Measurements from ENCODE around the gene FBXO33.

FBXO33 gene, protein sequence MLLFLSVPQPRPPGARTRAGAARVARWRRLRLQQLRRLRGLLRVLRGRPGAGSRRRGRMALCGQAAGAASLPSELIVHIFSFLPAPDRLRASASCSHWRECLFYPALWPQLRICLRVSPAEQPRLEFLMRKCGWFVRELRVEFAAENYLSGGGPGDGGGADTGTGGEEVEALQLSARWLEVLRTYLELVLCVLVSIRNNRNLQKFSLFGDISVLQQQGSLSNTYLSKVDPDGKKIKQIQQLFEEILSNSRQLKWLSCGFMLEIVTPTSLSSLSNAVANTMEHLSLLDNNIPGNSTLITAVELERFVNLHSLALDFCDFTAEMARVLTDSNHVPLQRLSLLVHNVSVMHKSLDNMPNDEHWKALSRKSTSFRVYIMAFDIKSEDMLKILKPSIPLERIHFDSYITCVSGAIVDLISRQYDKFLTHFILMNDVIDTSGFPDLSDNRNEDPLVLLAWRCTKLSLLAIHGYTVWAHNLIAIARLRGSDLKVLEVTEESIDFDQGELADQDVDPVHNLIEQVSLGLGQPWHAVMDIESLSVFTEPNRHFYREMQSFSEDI

DNA sequence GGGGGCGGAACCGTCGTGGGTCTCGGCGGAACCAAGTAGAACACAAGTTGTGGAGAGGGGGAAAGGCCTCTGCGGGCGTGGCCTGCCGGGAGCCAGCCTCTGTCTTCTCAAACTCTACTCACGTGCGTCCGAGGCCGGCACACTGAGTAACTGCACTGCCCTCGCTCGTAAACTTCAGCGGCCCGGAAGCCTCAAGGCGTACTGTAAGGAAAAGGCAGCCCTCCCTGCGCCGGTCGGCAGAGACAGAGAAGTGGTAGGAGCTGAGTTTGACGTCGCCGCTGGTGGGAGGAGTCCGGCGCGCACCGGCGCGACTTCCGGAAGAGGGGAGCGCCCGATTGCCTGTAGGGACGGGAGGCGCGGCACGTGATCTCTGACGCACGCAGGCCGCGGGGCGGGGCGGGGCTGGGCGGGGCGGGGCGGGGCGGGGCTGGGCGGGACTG is at the start of gene FBXO33:
Gene FBXO33 (minus strand): TSS at position 255 of the 440 bp plus-strand sequence. CDS start 271 bp downstream, outside the sequence.
- peak; percentile 95 for DNase-seq

DNA sequence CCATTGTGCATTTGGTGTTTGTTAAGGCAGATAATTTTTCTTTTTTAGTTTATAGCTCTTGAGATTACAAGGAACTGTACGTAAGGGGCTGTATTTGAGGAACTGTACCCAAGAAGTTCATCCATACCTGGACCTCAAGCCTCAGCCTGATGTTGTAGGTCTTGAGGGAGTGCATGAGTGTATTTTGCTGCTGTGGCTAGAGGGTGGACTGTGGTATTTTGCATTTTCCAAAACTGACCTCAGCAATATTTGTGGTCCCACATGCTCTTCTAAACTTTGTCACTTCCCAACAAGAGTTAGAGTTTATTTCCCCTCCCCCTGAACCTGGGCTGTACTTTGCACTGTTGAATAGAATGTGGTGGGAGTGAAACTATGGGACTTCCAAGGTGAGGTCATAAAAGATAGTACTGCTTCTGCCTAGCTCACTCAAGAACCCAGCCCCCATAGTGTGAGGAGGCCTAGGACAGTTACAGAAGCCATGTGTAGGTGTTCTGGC is 42.2 kb upstream of the FBXO33 start:
- no peak for DNase-seq

DNA sequence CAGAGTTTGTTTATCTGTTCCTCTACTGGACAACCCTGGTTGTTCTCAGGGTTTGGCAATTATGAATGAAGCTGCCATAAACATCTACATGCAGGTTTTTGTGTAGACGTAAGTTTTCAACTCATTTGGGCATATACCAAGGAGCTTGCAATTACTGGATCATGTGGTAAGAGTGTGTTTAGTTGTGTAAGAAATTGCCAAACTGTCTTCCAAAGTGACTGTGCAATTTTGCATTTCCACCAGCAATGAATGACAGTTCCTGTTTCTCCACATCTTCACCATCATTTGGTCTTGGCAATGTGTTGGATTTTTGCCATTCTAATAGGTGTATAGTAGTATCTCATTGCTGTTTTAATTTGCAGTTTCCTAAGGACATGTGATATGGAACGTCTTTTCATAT is 39.8 kb upstream of the FBXO33 start:
- no peak for DNase-seq

DNA sequence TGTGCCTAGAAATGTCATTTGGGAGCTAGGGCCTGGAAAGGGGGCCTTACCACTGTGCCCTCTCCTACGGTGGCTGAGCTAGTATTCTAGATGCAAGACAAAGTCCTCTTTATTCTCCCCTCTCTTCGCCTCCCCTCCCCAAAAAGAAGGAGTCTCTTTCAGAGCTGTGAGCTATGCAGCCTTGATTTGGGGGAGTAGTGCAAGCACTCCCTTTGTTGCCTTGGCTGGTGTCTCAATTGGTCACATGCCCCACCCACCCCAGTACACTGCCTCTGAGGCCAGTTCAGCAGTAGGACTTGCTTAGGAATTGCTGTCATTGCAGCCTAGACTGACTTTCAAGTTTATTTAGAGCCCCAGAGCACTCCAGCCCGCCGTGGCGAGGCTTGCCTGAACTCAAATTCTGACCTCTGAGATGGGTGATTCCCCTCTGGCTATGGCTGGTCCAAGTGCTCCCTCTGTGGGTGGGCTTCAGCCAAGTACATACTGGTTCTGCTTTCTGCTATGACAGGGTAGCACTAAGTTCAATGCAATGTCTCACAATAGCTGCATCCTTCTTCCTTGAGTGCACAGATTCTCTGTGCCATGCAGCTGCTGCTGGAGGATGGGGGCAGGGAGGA is 37.0 kb upstream of the FBXO33 start:
- DNase-seq: no peak

DNA sequence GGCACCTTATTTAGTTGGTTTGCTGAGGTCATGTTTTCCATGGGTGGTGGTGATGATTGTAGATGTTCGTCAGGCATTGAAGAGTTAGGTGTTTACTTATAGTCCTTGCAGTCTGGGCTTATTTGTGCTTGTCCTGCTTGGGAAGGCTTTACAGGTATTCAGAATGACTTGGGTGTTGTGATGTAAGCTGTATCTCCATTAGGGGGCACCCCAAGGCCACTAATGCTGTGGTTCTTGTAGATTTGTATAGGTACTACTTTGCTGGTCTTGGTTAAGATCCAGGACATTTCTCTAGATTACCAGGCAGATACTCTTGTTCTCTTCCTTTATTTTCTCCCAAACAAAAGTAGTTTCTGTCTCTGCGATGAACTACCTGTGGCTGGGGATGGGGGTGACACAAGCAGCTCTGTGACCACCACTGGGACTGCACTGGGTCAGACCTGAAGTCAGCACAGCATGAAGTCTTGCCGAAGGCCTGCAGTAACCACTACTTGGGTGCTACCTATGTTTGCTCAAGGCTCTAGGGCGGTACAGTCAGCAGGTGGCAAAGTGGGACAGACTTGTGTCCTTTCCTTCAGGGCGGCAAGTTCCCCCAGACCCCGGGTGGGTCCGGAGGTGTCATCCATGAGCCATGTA is 35.8 kb upstream of the FBXO33 start:
- DNase-seq: peak; percentile 27

DNA sequence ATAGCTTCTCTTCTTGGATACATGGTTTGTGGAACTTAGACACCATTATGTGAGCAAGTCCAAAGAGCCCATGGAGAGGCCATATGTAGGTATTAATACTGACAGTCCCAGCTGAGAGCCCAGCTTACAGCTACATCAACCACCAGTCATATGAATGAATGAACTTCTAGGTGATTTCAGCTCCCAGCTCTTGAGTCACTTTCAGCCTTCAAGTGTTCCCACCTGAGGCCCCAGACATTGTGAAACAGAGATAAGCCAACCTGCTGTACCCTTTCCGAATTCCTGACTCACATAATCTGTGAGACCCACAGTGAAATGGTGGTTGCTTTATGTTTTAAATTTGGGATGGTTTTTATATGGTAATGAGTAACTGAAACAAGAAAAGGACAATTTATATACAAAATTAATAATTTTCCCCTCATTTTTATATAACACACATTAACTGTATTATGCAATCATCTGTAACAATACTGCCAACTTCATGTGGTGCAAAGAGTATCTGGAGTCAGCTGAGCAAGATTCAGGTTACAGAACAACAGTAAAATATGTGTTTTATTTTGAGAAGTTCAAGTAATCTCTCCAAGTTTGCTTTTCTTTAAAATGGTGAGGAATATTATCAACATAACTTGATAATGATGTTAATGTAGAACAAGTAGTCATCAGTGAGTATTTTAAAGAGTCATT is 27.7 kb upstream of the FBXO33 start:
- no peak for DNase-seq

DNA sequence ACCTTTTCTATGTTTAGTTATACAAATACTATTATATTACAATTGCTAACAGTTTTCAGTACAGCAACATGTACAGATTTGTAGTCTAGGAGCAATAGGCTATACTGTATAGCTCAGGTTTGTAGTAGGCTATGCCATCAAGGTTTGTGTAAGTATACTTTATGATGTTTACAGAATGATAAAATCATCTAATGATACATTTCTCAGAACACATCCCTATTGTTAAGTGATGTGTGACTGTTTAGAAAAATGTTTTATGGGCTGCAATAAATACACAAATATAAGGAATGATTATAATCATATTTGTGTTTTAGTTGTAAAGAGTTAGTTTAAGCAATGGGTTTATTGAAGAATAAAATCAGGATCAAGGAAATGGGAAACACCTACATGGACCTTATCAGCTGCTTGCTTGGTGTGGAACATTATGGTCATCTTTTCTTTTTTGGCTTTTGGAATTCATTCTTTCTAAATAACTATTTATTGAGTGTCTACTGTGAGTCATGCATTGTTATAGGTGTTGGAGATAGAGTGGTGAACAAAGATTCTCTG is 24.5 kb upstream of the FBXO33 start:
- DNase-seq: no peak

DNA sequence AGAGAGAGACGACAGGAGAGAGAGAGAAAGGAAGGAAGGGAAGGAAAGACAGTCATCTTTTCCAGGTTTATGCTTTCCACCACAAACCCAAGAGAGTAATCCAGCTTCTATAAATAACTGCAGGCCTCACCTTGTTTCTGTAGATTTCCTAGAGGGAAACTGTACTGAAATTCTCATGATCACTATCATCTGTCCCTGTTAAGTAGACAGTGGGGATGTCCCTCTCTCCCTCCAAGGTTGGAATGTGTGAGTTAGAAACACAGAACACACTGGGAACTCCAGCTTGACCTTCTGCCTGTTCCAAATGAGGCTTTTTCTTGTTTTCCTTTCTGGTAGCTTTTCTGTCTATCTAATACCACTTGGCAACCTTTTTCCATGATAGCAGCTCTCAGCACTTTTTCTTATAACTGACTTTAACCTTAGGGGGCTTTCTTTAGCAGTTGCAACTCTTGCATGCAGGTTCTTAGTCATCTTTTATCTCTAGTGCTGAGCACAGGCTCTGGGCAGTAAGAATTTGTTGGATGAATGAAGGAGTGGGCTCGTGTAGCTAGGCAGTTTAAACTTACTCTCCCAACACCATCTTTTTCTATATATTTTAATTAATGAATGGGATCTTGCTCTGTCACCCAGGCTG is 22.8 kb upstream of the FBXO33 start:
- DNase-seq: no peak

DNA sequence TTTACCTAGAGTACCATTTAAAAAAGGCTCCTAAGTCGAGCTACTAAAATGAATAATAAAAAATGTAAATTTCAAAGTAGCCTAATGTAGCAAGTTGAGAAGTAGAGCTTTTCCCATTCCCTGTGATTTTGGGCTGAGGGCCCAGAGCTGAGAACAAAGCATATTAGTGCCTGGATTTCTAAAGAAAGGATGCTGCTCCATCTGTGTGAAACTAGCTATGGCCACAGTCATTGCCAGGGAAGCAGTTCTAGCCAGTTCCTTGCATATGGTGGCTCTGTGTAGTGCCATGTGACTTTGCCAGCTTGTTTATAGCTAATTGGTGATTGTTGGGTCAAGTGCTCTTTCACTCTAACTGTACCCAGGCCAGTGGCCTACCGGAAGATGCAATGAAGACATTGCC is 20.4 kb upstream of the FBXO33 start:
- no peak for DNase-seq

DNA sequence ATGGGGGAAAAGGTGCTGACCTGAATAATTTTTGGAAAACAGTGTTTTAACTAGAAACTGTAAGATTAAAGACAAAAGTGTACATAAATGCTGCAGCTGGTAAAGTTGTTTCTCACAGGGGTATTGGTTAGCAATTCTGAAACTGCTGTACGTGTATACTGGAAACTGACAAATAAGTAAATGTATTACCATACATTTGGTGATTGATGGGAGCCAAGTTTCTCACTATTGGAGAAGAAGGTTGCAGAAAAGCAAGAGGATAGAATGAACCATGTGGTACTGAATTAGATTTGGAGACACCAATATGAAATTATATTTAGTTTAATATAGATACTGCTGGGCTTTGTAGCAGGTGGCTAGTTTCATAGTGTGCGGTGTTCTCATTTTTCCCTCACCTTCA is 19.6 kb upstream of the FBXO33 start:
- no peak for DNase-seq

DNA sequence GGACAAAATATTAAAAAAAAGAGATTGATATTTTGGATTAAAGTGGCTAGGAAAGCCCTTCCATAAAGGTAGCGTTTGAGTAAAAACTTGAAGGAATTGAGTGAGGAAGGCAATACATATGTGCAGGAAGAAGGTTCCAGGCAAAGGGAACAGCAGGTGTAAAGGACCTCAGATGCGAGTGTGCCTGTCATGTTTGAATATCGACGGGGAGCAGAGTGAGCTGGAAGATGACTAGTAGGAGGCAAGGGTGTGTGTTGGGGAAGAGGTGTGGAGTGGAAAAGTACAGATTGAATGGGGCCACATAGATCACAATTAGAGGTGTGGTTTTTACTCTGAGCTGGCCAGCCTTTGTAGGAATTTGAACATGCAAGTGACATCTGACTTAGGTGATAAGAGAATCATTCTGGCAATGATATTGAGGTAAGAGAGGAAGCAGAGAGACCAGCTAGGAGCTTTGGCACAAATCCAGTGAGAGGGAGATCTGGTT is 15.0 kb upstream of the FBXO33 start:
- no peak for DNase-seq

DNA sequence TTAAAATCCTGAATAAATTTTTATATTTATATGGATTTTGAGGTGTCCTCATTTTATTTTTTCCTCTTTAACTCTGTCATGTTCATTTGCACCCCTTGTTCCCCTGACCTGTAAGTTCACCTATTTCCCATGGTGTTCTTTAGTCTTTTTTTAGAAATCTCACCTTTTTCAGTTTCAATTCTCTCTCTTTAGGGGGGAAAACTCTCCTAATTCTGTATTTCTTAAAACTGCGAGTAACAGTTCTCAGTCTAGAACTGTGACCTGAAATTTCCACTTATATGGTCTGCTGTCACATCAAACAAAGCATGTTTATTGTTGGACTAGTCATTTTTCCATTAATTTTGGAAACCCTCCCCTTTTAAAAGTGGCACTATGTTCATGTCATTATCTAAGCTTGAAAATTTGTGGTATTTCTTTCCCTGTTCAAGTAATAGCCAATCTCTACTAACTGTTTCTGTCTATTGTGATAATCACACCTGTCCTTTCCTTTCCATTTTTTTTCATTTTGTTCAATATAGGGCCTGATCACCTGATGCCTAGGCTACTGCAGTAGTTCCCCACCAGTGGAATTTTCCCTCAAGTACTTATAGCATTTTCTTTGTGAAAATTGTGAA is 14.0 kb upstream of the FBXO33 start:
- no peak for DNase-seq

DNA sequence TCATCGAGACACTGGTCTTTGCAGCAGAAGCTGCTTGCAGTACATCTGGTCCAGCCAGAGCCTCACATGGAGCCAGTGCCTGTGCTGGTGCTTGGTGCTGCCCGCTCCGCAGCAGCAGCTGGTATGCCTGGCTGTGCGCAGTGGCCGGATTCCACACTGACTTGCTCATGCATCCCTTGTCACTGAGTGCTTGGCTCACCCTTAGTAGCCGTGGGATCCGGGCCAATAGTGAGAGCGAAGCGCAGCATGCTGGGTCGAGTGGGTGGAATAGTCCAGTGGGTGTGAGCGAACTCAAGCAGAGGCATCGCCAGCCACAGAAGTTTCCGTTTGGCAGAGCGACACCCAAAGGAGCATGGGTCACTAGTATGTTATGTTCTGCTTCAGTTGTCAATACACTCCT is 10.1 kb upstream of the FBXO33 start:
- no peak for DNase-seq

DNA sequence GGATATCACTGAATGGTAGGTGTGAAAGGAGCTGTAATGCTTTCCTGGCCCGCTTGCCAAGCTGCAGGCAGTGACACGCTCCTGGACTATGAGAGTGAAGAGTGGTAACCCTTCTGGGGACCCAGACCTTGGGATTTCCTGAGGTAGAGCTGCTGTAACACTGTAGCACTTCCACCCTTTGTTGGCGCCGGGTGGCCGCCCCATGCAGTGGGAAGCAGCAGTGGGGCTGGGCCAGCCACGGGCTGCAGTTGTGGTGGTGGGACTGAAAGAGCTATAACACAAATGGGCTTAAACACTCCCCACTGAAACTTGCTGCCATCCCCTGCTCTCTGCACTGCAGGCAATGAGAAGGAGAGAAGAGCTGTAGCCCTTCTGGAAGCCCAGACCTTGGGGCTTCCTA is 9.6 kb upstream of the FBXO33 start:
- no peak for DNase-seq

DNA sequence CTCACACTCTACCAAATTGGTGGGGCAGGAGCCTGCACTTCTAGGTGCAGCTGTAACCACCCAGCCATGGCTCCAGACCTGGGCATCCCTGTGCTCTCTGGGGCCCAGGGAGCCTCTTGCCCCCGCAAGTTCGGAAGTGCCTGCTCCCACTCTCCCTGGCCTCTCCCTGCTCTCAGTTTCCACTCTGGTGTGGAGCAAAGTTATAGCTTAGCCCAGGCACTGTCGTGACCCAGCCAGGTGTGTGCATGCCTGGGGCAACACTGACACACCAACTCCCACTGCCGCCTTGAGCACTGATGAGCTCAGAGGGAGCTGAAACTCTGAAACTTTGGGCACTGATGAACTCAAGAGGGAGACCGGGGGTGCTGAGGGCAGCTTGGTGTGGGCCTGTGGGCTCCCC is 8.7 kb upstream of the FBXO33 start:
- no peak for DNase-seq

DNA sequence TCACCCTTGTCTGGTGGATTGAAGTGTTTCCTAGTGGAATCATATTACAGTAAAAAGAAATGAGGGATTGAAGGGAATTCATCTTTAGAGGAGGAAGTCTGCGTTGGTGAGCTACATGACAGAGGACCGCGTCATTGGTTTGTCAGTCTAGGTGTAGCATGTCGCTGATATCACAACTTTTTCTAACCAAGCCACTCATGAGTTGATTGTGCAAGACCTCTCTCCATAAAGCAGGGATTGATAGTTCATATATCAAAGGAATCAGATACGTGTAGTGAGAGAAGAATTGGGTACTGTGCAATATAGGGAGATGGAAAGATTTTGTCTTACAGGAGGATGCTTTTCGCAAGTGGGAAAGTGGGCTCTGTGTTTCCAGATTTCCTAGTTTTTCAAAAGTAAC is 3.0 kb upstream of the FBXO33 start:
- DNase-seq: no peak

DNA sequence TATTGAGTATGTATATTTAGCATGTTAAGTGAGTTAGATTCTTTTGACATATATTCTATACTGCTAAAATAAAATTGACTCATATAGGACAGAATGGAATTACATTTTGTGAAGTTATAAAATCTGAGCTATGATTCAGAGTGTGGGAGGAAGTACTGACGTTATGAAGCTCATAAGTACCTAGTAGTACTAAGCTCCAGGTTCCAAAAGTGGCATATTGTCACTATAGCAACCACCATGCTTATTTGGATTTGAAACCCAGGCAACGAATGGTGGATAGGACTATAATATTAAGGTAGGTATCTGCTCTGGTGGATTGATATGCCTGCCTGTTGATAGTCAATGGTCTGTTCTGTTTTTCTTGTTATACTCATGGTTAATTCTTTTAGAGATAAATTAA is 2.2 kb upstream of the FBXO33 start:
- DNase-seq: no peak

DNA sequence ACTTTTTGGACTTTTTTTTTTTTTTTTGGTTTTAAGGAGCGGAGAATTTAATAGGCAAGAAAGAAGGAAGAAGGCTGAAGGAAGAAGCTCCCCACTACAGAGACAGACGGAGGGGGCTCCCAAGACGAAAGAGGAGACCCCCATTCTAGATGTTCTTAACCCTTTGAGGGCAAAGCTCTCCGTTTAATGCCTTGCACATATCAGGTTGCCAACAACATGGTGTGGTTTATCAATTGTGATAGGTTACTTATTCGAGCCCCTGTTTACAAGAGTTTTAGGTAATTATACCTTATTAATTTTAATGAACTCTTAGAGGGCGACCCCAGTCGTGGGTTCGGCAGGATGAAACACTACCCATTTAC is 1.2 kb upstream of the FBXO33 start:
- peak; percentile 29 for DNase-seq

DNA sequence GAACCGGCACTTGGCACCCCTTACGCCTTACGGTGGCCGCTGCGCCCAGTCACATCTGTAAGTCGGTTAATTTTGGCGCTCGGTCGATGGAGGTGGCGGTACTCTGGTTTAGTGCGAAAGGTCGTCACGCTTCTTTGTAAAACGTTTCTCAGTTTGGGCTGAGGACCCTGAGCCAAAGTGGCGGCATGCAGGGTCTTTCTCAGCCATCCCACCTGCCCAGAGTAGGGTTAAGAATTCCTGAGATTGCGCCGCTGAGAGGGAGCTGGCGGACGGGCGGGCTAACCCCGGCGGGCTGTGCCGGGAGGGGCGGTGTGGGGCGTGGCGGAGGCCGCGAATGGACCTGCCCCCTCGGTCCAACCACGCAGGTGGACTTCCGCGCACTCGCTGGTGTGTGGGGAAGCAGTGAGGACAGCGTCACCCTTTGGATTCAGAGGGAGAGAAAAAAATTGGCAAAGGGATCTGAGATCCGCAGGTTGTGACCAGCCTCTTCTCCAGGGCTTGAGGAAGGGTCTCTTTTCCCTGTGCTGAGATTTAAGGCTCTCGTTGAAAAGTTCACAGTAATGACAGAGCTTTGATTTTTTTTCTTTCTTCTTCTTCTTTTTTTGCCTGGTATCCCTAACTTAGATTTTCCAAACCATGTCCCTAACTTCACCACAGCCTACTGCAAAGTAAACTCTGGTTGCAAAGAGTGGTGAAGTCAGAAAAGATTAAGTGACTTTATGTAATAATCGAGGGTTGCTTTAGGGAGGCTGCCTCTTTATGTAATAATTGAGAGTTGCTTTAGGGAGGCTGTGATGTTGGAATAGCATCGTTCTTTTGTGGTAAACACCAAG is 602 bp upstream of the FBXO33 start:
- peak; percentile 95 for DNase-seq

DNA sequence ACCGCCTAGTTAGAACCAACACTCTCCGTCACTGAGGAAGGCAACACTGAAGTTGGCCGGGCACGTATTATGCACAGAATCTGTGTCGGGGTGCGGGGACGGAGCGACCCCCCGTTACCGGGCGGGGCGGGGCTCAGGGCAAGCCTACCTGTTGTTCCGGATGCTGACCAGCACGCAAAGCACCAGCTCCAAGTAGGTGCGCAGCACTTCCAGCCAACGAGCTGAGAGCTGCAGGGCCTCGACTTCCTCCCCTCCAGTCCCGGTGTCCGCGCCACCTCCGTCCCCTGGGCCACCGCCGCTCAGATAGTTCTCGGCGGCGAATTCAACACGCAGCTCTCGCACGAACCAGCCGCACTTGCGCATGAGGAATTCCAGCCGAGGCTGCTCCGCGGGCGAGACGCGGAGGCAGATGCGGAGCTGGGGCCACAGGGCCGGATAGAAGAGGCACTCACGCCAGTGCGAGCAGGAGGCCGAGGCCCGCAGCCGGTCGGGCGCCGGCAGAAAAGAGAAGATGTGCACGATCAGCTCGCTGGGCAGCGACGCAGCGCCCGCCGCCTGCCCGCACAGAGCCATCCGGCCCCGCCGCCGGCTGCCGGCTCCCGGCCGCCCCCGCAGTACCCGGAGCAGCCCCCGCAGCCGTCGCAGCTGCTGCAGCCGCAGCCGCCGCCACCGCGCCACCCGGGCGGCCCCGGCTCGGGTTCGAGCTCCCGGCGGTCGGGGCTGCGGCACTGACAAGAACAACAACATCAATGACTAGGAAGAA is 636 bp downstream of the FBXO33 start:
- peak; percentile 47 for DNase-seq
